Measurements from ENCODE around the gene TFIP11. TPM values are rescaled to one million over a fixed set of nuclear protein-coding genes. Genes with fewer than 3 reads are reported as not detected.

Gene TFIP11
- total and polyA plus RNA-seq, 10 of the 15 experiments (the other 5 are each of a cell fraction or from before 2014, with no cell fraction given): 14.2 to 43.3 (median 31.9) TPM

- Histone ChIP-seq H3K27me3 (replicated peaks in 1 of 2; ENCODE audit: control insufficient read depth in 2 of 2, insufficient read depth in 2 of 2, low read length in 1 of 2) (no peaks in the 10 kb centered on the region), H3K79me2 (ENCODE audit: control insufficient read depth, insufficient read depth, low read length) (no peaks in the 10 kb centered on the region), H3K9ac (ENCODE audit: control insufficient read depth, insufficient read depth, low read length) (no peak overlapping the region), H3K9me3 (replicated peaks; ENCODE audit: control insufficient read depth, insufficient read depth, low read length) (no peaks in the 10 kb centered on the region), H3K36me3 (ENCODE audit: control insufficient read depth in 2 of 2, insufficient read depth in 2 of 2, low read length in 1 of 2) (peaks cover 2 to 11% of the 10 kb centered on the region in 2 experiments; a peak in 3 of 4 replicates), H3K4me2 (ENCODE audit: control insufficient read depth, insufficient read depth) (no peak overlapping the region), H2AFZ (ENCODE audit: control insufficient read depth, low read depth, low read length) (no peak overlapping the region), H3K4me1 (ENCODE audit: control insufficient read depth, insufficient read depth, low read length) (no peaks in the 10 kb centered on the region; the same call in 1 of the 2 replicates), H3K27ac (ENCODE audit: control insufficient read depth, insufficient read depth) (no peak overlapping the region), H3K4me3 (no peak overlapping the region), H4K20me1 (ENCODE audit: control insufficient read depth, insufficient read depth) (no peaks in the 10 kb centered on the region)
- ChIA-PET SMC1A (ENCODE audit: uncharacterized antibody, unreplicated experiment) (no interaction called here), POLR2A (no interaction called here), RAD21 (ENCODE audit: unreplicated experiment) (no interaction called here), CTCF (interaction anchor here (1.0 kb wide), 1 partner anchor 8 kb away, joined by 3 read pairs; no protein-coding TSS in a partner anchor)
- no peak for ATAC-seq
- no TSS peak for BruUV-seq (replicated peaks)
- no peak for DNase-seq (ENCODE audit: low read depth, low spot score)
- FAIRE-seq: no peak
- intact Hi-C loops (cut with micrococcal nuclease; ENCODE audit: unreplicated experiment): no loop called here
- in situ Hi-C loops (cut with MboI): no loop called here
- whole genome bisulfite sequencing (ENCODE audit: insufficient coverage, insufficient replicate concordance, low lambda C conversion rate, missing lambda C conversion rate): 98% methylated on average over 44 of the region's 47 CpGs
- no peak for TF ChIP-seq SREBF2 (IDR thresholded peaks at IDR 0.05; ENCODE audit: low read length)
- TF ChIP-seq, protein P1, sequence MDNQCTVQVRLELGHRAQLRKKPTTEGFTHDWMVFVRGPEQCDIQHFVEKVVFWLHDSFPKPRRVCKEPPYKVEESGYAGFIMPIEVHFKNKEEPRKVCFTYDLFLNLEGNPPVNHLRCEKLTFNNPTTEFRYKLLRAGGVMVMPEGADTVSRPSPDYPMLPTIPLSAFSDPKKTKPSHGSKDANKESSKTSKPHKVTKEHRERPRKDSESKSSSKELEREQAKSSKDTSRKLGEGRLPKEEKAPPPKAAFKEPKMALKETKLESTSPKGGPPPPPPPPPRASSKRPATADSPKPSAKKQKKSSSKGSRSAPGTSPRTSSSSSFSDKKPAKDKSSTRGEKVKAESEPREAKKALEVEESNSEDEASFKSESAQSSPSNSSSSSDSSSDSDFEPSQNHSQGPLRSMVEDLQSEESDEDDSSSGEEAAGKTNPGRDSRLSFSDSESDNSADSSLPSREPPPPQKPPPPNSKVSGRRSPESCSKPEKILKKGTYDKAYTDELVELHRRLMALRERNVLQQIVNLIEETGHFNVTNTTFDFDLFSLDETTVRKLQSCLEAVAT (IDR thresholded peaks at IDR 0.05): no peak
Observed at GRCh38 chr22:26541167-26541819, 29.0 kb upstream of the TFIP11 start.

DNA sequence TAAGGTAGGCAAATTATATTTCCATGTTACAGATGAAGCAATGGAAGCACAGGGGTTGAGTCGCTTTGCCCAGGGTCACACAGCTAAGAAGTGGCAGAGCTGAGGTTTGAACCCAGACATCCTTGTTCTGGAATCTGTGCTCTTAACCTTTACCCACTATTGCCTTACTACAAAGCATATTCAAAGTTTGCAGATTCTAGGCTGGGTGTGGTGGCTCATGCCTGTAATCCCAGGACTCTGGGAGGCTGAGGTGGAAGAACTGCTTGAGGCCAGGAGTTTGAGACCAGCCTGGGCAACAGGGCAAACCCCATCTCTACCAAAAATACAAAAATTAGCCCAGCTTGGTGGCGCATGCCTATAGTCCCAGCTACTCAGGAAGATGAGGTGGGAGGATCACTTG lies 27.8 kb upstream of the TFIP11 start:
- DNase-seq (ENCODE audit: low read depth, low spot score): no peak
- no peak for FAIRE-seq
- in situ Hi-C loops (cut with MboI): no loop called here
- ChIA-PET POLR2A (no interaction called here), RAD21 (ENCODE audit: unreplicated experiment) (no interaction called here), CTCF (no interaction called here), SMC1A (ENCODE audit: uncharacterized antibody, unreplicated experiment) (no interaction called here)
- Histone ChIP-seq H3K27ac (ENCODE audit: control insufficient read depth, insufficient read depth) (no peak overlapping the region), H3K9me3 (replicated peaks; ENCODE audit: control insufficient read depth, insufficient read depth, low read length) (no peaks in the 10 kb centered on the region), H3K4me2 (ENCODE audit: control insufficient read depth, insufficient read depth) (no peak overlapping the region), H3K36me3 (ENCODE audit: control insufficient read depth in 2 of 2, insufficient read depth in 2 of 2, low read length in 1 of 2) (peaks cover 2 to 11% of the 10 kb centered on the region in 2 experiments; a peak in 3 of 4 replicates), H3K9ac (ENCODE audit: control insufficient read depth, insufficient read depth, low read length) (no peak overlapping the region), H4K20me1 (ENCODE audit: control insufficient read depth, insufficient read depth) (no peaks in the 10 kb centered on the region), H3K27me3 (replicated peaks in 1 of 2; ENCODE audit: control insufficient read depth in 2 of 2, insufficient read depth in 2 of 2, low read length in 1 of 2) (no peaks in the 10 kb centered on the region), H3K79me2 (ENCODE audit: control insufficient read depth, insufficient read depth, low read length) (no peaks in the 10 kb centered on the region), H3K4me3 (no peak overlapping the region), H3K4me1 (ENCODE audit: control insufficient read depth, insufficient read depth, low read length) (peaks cover 8% of the 10 kb centered on the region), H2AFZ (ENCODE audit: control insufficient read depth, low read depth, low read length) (no peak overlapping the region)
- no peak for ATAC-seq
- intact Hi-C loops (cut with micrococcal nuclease; ENCODE audit: unreplicated experiment): no loop called here
- WGBS (ENCODE audit: insufficient coverage, insufficient replicate concordance, low lambda C conversion rate, missing lambda C conversion rate): 98% methylated on average over 2 of the region's 2 CpGs
- no TSS peak for BruUV-seq (replicated peaks)
- no peak for TF ChIP-seq POLR2AphosphoS5 (IDR thresholded peaks at IDR 0.05; ENCODE audit: low read length)
- TF ChIP-seq SRF (IDR thresholded peaks at IDR 0.05; ENCODE audit: low read depth in 2 of 2, low read length in 2 of 2): no peak
- TF ChIP-seq EP300 (IDR thresholded peaks at IDR 0.05; ENCODE audit: borderline replicate concordance in 1 of 2, control insufficient read depth in 1 of 2, low read depth in 2 of 2, low read length in 2 of 2): no peak
- no peak for TF ChIP-seq BHLHE40 (IDR thresholded peaks at IDR 0.05; ENCODE audit: borderline replicate concordance in 1 of 2, low read depth in 2 of 2, low read length in 1 of 2)
- no peak for TF ChIP-seq NFXL1 (IDR thresholded peaks at IDR 0.05; ENCODE audit: borderline replicate concordance)
- no peak for TF ChIP-seq RCOR1 (conservative IDR thresholded peaks at IDR 0.05; ENCODE audit: low read depth, low read length)
- TF ChIP-seq NR2C2 (IDR thresholded peaks at IDR 0.05; ENCODE audit: borderline replicate concordance, control insufficient read depth, insufficient read length, low read depth): no peak
- TF ChIP-seq RFX5 (IDR thresholded peaks at IDR 0.05; ENCODE audit: low read depth, low read length): no peak
- TF ChIP-seq, protein P2, sequence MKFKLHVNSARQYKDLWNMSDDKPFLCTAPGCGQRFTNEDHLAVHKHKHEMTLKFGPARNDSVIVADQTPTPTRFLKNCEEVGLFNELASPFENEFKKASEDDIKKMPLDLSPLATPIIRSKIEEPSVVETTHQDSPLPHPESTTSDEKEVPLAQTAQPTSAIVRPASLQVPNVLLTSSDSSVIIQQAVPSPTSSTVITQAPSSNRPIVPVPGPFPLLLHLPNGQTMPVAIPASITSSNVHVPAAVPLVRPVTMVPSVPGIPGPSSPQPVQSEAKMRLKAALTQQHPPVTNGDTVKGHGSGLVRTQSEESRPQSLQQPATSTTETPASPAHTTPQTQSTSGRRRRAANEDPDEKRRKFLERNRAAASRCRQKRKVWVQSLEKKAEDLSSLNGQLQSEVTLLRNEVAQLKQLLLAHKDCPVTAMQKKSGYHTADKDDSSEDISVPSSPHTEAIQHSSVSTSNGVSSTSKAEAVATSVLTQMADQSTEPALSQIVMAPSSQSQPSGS (IDR thresholded peaks at IDR 0.05; ENCODE audit: low read length): no peak
- TF ChIP-seq KAT2A (conservative IDR thresholded peaks at IDR 0.05; ENCODE audit: control insufficient read depth, low read depth, low read length): no peak
- no peak for TF ChIP-seq SMC3 (IDR thresholded peaks at IDR 0.05; ENCODE audit: borderline replicate concordance, low read length)
- TF ChIP-seq GABPA (IDR thresholded peaks at IDR 0.05; ENCODE audit: low read depth): no peak
- no peak for TF ChIP-seq ZSCAN29 (IDR thresholded peaks at IDR 0.05)
- TF ChIP-seq CBFB (IDR thresholded peaks at IDR 0.05; ENCODE audit: low read depth): no peak

All from GM12878 (cell line).